ENCODE measurements around the gene GAD2. TPM values are rescaled to one million over a fixed set of nuclear protein-coding genes. Genes with fewer than 3 reads are reported as not detected.

Gene GAD2
- total and polyA plus RNA-seq, 9 of the 15 experiments (the other 6 are each of a cell fraction or from before 2014, with no cell fraction given), result not detected

DNA sequence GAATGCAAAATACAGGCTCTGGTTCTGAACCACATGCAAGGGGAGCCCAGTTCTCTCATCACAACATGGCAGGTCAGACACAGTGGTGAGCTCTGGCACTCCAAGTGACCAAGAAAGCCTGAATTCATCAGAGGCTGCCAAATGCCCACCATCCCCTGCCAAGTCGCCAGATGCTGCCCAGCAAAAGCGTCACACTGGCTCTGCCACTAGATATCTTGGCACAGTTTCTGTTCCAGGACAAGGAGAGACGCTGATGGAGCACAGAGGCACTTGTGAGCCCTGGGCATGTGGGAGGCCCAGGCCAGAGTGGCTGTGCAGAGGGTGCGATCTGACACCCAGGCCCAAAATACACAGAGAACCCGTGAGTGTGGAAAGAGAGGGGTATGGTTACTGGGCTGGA lies 57.8 kb downstream of the GAD2 start:
- ATAC-seq (no peak), DNase-seq (ENCODE audit: extremely low read depth in 1 of 4, low spot score in 3 of 4) (no peak), FAIRE-seq (no peak)
- Histone ChIP-seq H3K27ac (ENCODE audit: extremely low read depth, low read depth, low read length) (no peak overlapping the region), H2AFZ (ENCODE audit: low read depth, low read length) (no peak overlapping the region), H3K4me1 (replicated peaks in 1 of 2; ENCODE audit: control insufficient read depth in 2 of 2, insufficient read depth in 2 of 2, low read length in 2 of 2) (no peaks in the 10 kb centered on the region), H3K4me3 (no peak overlapping the region), H3K36me3 (ENCODE audit: control insufficient read depth, insufficient read depth, low read length) (no peaks in the 10 kb centered on the region), H3K79me2 (ENCODE audit: control insufficient read depth, insufficient read depth, low read length) (no peaks in the 10 kb centered on the region), H3K9me1 (ENCODE audit: control insufficient read depth, insufficient read depth, low read length) (no peaks in the 10 kb centered on the region), H3K9me3 (replicated peaks; ENCODE audit: control insufficient read depth, insufficient read depth, low read depth, low read length) (no peaks in the 10 kb centered on the region), H4K20me1 (replicated peaks; ENCODE audit: control insufficient read depth, insufficient read depth, low read length) (no peaks in the 10 kb centered on the region), H3K27me3 (ENCODE audit: control insufficient read depth in 2 of 2, insufficient read depth in 2 of 2, low read length in 2 of 2) (peaks cover 10 to 17% of the 10 kb centered on the region in 2 experiments), H3K9ac (ENCODE audit: insufficient read depth in 1 of 2, low read depth in 2 of 2, low read length in 2 of 2) (no peak overlapping the region), H3K4me2 (ENCODE audit: insufficient read depth, low read length) (no peak overlapping the region)
- CTCF ChIA-PET (ENCODE audit: low intra/inter-chr PET ratio), result no interaction called here
- POLR2A ChIA-PET, result no interaction called here
- intact Hi-C loops (cut with micrococcal nuclease) (no loop called here), in situ Hi-C loops (cut with MboI) (no loop called here)
- TF ChIP-seq BCOR (IDR thresholded peaks at IDR 0.05), result no peak
- no peak for TF ChIP-seq SMARCE1 (IDR thresholded peaks at IDR 0.05)
- TF ChIP-seq, protein P1, sequence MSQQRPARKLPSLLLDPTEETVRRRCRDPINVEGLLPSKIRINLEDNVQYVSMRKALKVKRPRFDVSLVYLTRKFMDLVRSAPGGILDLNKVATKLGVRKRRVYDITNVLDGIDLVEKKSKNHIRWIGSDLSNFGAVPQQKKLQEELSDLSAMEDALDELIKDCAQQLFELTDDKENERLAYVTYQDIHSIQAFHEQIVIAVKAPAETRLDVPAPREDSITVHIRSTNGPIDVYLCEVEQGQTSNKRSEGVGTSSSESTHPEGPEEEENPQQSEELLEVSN (IDR thresholded peaks at IDR 0.05; ENCODE audit: borderline replicate concordance in 1 of 2, extremely low read depth in 1 of 2, insufficient read depth in 1 of 2, insufficient read length in 1 of 2, low read depth in 1 of 2, low read length in 1 of 2, poor library complexity in 1 of 2, severe bottlenecking in 1 of 2), result no peak
- no peak for TF ChIP-seq KLF16 (IDR thresholded peaks at IDR 0.05)
- WGBS (ENCODE audit: insufficient coverage, low coverage, missing lambda C conversion rate), result 0% methylated on average over 5 of the region's 5 CpGs
- BruUV-seq (replicated peaks), result no TSS peak

GRCh38 chr10:26278295-26278694 lies 61.7 kb downstream of the GAD2 start:
- DNase-seq (ENCODE audit: extremely low read depth in 1 of 4, low spot score in 3 of 4), result no peak
- FAIRE-seq, result no peak
- 0% methylated on average over 3 of the region's 3 CpGs for WGBS (ENCODE audit: insufficient coverage, low coverage, missing lambda C conversion rate)
- Histone ChIP-seq H4K20me1 (replicated peaks; ENCODE audit: control insufficient read depth, insufficient read depth, low read length) (no peaks in the 10 kb centered on the region), H3K36me3 (ENCODE audit: control insufficient read depth, insufficient read depth, low read length) (no peaks in the 10 kb centered on the region), H3K27me3 (ENCODE audit: control insufficient read depth in 2 of 2, insufficient read depth in 2 of 2, low read length in 2 of 2) (peaks cover 10 to 17% of the 10 kb centered on the region in 2 experiments; a peak in 3 of 5 replicates), H3K9ac (ENCODE audit: insufficient read depth in 1 of 2, low read depth in 2 of 2, low read length in 2 of 2) (no peak overlapping the region), H3K9me1 (ENCODE audit: control insufficient read depth, insufficient read depth, low read length) (no peaks in the 10 kb centered on the region), H3K4me1 (replicated peaks in 1 of 2; ENCODE audit: control insufficient read depth in 2 of 2, insufficient read depth in 2 of 2, low read length in 2 of 2) (no peaks in the 10 kb centered on the region), H3K9me3 (replicated peaks; ENCODE audit: control insufficient read depth, insufficient read depth, low read depth, low read length) (no peaks in the 10 kb centered on the region), H3K4me3 (no peak overlapping the region), H3K4me2 (ENCODE audit: insufficient read depth, low read length) (no peak overlapping the region), H3K79me2 (ENCODE audit: control insufficient read depth, insufficient read depth, low read length) (no peaks in the 10 kb centered on the region), H3K27ac (ENCODE audit: extremely low read depth, low read depth, low read length) (no peak overlapping the region), H2AFZ (ENCODE audit: low read depth, low read length) (no peak overlapping the region)
- in situ Hi-C loops (cut with MboI), result no loop called here
- intact Hi-C loops (cut with micrococcal nuclease), result no loop called here
- BruUV-seq (replicated peaks), result no TSS peak
- ChIA-PET POLR2A (no interaction called here), CTCF (ENCODE audit: low intra/inter-chr PET ratio) (no interaction called here)
- no peak for ATAC-seq
- TF ChIP-seq ZFP36 (IDR thresholded peaks at IDR 0.05; ENCODE audit: low read depth, low read length, partially characterized antibody), result peak; percentile 84
- no peak for TF ChIP-seq HOMEZ (CRISPR knock-in tag; IDR thresholded peaks at IDR 0.05)
- TF ChIP-seq CHD4 (IDR thresholded peaks at IDR 0.05; ENCODE audit: insufficient read depth, insufficient replicate concordance, low read depth, low read length, poor library complexity, severe bottlenecking), result no peak

All from K562 (cell line).